ENCODE results near the gene NCAM2. TPM values are rescaled to one million over a fixed set of nuclear protein-coding genes. Genes with fewer than 3 reads are reported as not detected.

Gene NCAM2
- total RNA-seq, 1 experiment from 2014 or later, result not detected

DNA sequence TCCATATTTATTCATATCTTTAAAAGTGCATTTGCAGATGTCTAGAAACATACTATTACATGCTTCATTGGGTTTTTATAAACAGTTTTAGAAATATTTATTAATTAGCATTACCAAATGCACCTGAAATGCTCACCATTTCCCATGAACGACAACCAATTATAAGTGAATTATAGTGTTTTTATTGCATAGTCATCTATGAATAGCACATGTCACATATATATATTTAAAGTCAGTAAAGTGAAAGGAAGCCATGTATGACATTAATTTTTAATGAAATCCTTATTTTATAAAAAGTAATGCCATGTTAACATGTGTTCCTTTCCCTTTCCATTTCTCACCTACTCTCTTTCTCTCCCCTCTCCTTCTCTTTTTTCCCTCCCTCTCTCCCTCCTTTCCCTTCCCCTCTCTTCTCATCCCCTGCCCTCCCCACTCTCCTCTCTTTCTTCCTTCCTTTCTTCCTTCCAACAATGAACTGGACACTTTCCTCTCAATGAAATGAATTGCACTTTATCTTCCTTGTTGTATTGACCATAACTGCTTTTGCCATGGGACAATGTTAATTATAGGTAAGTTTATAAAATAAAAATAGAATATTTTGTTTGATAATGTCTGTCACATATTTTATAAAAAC lies 179.3 kb downstream of the NCAM2 start:
- no peak for DNase-seq (ENCODE audit: unreplicated experiment)
- TF ChIP-seq, protein P1, sequence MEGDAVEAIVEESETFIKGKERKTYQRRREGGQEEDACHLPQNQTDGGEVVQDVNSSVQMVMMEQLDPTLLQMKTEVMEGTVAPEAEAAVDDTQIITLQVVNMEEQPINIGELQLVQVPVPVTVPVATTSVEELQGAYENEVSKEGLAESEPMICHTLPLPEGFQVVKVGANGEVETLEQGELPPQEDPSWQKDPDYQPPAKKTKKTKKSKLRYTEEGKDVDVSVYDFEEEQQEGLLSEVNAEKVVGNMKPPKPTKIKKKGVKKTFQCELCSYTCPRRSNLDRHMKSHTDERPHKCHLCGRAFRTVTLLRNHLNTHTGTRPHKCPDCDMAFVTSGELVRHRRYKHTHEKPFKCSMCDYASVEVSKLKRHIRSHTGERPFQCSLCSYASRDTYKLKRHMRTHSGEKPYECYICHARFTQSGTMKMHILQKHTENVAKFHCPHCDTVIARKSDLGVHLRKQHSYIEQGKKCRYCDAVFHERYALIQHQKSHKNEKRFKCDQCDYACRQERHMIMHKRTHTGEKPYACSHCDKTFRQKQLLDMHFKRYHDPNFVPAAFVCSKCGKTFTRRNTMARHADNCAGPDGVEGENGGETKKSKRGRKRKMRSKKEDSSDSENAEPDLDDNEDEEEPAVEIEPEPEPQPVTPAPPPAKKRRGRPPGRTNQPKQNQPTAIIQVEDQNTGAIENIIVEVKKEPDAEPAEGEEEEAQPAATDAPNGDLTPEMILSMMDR (IDR thresholded peaks at IDR 0.05; ENCODE audit: unreplicated experiment), result no peak
- intact Hi-C loops (cut with micrococcal nuclease), result no loop called here
- no peaks in the 10 kb centered on the region for H3K36me3 Mint-ChIP-seq (ENCODE audit: insufficient read depth, unreplicated experiment)
- no TSS peak for BruUV-seq (replicated peaks)
- no peak overlapping the region for H3K27ac Mint-ChIP-seq (ENCODE audit: low read depth, unreplicated experiment)
- no peak overlapping the region for H3K4me3 Mint-ChIP-seq (ENCODE audit: unreplicated experiment)
- ChIA-PET POLR2A (no interaction called here), CTCF (no interaction called here)
- no peaks in the 10 kb centered on the region for H3K4me1 Mint-ChIP-seq (ENCODE audit: insufficient read depth, unreplicated experiment)
- H3K9me3 Mint-ChIP-seq (ENCODE audit: unreplicated experiment), result no peaks in the 10 kb centered on the region
- H3K27me3 Mint-ChIP-seq (ENCODE audit: insufficient read depth, unreplicated experiment), result no peaks in the 10 kb centered on the region

DNA sequence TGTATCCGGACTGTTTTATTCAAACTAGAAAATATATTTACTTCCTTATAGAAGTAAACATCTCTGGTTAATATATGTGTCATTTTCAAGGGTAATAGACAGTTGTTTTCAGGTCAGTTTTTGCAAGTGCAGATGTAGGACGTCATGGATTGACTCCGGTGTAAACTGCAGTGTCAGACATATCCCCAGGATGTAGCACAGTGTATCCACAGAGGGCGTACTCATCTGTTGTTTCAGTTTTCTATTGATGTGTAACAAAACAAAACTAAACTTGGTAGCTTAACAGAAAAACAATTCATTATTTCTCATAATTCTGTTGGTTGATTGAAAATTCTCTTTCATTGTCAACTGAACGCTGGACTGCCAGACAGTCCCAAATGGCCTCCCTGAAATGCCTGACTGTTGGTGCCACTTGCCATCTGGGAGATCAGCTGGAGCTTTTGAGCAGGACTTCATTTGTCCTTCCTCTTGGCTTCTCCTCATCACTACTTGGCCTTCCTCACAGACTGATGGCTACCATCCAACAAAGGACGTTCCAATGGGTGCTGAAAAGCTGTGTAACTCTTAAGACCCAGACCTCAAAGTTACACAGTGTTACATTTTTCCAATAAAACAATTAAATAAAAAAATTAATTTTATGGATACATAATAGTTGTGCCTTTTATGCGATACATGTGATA lies 181.6 kb downstream of the NCAM2 start:
- TF ChIP-seq, protein P1 (IDR thresholded peaks at IDR 0.05; ENCODE audit: unreplicated experiment), result no peak
- CTCF ChIA-PET, result interaction anchor here (0.6 to 1.4 kb wide), 3 partner anchors 8 to 1671 kb away, joined by 3 to 4 read pairs (median 3); no protein-coding TSS in a partner anchor
- Mint-ChIP-seq H3K27ac (ENCODE audit: low read depth, unreplicated experiment) (no peak overlapping the region), H3K4me1 (ENCODE audit: insufficient read depth, unreplicated experiment) (no peaks in the 10 kb centered on the region), H3K27me3 (ENCODE audit: insufficient read depth, unreplicated experiment) (no peaks in the 10 kb centered on the region), H3K4me3 (ENCODE audit: unreplicated experiment) (no peak overlapping the region), H3K36me3 (ENCODE audit: insufficient read depth, unreplicated experiment) (no peaks in the 10 kb centered on the region), H3K9me3 (ENCODE audit: unreplicated experiment) (no peaks in the 10 kb centered on the region)
- POLR2A ChIA-PET, result interaction anchor here (0.6 kb wide), 1 partner anchor 21 kb away, joined by 4 read pairs; no protein-coding TSS in a partner anchor
- DNase-seq (ENCODE audit: unreplicated experiment), result no peak
- intact Hi-C loops (cut with micrococcal nuclease), result no loop called here
- no TSS peak for BruUV-seq (replicated peaks)

DNA sequence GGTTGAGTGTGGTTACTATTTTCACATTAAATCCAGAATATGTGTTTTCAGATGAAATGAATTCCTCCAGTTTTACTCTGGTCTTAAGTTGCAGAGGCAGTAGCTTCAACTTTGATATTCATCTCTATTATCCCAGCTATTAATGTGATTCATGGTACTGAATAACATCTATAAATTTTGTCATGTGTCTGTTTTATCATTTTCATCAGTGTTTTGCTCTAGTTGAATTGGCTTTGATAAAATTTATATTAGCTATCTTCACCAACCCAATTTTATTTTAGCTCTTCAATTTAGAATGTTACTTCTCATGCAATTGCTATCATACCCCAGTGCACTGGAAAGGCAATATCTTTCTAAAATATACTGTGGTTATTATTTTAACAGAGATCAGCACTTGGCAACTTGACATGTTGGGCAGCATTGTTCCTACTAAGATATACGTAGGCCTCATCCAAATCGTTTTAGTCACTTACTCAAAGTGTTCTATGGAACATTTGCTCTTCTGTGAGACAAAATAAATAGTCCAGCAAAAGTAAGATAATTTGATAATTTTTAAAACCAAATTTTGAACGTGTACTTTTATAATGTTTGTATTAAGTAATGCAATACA lies 184.3 kb downstream of the NCAM2 start:
- no peaks in the 10 kb centered on the region for H3K9me3 Mint-ChIP-seq (ENCODE audit: unreplicated experiment)
- no TSS peak for BruUV-seq (replicated peaks)
- H3K27me3 Mint-ChIP-seq (ENCODE audit: insufficient read depth, unreplicated experiment), result no peaks in the 10 kb centered on the region
- intact Hi-C loops (cut with micrococcal nuclease), result no loop called here
- no peak for DNase-seq (ENCODE audit: unreplicated experiment)
- no peak overlapping the region for H3K4me3 Mint-ChIP-seq (ENCODE audit: unreplicated experiment)
- ChIA-PET POLR2A (no interaction called here), CTCF (no interaction called here)
- no peaks in the 10 kb centered on the region for H3K4me1 Mint-ChIP-seq (ENCODE audit: insufficient read depth, unreplicated experiment)
- TF ChIP-seq, protein P1 (IDR thresholded peaks at IDR 0.05; ENCODE audit: unreplicated experiment), result no peak
- no peak overlapping the region for H3K27ac Mint-ChIP-seq (ENCODE audit: low read depth, unreplicated experiment)
- no peaks in the 10 kb centered on the region for H3K36me3 Mint-ChIP-seq (ENCODE audit: insufficient read depth, unreplicated experiment)

DNA sequence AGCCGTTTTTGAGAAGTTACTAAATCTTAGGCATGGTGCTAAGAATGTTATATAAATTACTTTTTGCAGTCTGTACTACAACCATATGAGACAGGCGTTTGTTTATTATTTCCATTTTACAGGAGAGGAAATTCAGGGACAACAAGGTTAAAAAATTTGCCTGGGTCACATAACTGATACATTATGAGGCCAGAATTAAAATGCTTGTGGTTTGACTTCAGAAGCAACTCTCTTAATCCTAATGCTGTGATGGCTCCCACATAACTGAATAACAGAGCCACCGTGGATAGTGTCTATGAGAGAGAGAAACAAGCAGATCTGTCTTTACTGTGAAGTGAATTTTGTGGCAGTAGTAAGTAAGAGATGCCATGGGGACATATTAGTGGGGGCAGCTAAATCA lies 184.9 kb downstream of the NCAM2 start:
- BruUV-seq (replicated peaks), result no TSS peak
- TF ChIP-seq, protein P1 (IDR thresholded peaks at IDR 0.05; ENCODE audit: unreplicated experiment), result no peak
- Mint-ChIP-seq H3K4me1 (ENCODE audit: insufficient read depth, unreplicated experiment) (no peaks in the 10 kb centered on the region), H3K27me3 (ENCODE audit: insufficient read depth, unreplicated experiment) (no peaks in the 10 kb centered on the region), H3K4me3 (ENCODE audit: unreplicated experiment) (no peak overlapping the region), H3K36me3 (ENCODE audit: insufficient read depth, unreplicated experiment) (no peaks in the 10 kb centered on the region), H3K27ac (ENCODE audit: low read depth, unreplicated experiment) (no peak overlapping the region), H3K9me3 (ENCODE audit: unreplicated experiment) (no peaks in the 10 kb centered on the region)
- no peak for DNase-seq (ENCODE audit: unreplicated experiment)
- POLR2A ChIA-PET, result no interaction called here
- CTCF ChIA-PET, result no interaction called here
- intact Hi-C loops (cut with micrococcal nuclease), result no loop called here
